GM11168 (cell line): ENCODE data around the gene GALNT9.

Source experiments
- in situ Hi-C: fragments of 300-500 bp; cut with MboI; formaldehyde crosslinking; loops from one replicate; pipeline ENCODE4 v1.12.0; 2022; ENCODE audit warnings: low sequenced_read_pairs; ENCODE audit not compliant: unreplicated experiment

GALNT9 gene

DNA sequence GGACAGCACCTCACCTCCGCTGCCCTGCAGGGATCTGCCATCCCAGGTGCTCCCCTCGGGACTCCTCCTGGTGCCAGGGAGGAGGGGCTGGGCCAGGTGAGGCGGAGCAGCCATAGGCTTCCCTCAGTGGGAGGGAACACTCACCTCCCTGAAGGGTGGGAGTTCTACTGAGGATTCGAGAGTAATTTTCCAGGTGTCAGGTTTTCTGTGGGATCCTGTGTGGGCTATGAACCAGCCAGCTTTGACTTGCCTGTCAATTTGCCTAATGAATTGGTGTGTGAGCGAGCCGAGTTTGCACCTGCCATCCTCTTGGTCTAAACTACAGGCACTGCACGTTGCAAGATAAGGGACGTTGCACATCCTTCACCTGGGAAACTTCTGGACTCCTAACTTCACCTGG, 134.8 kb downstream of the GALNT9 start:
- in situ Hi-C loops, result no loop called here

DNA sequence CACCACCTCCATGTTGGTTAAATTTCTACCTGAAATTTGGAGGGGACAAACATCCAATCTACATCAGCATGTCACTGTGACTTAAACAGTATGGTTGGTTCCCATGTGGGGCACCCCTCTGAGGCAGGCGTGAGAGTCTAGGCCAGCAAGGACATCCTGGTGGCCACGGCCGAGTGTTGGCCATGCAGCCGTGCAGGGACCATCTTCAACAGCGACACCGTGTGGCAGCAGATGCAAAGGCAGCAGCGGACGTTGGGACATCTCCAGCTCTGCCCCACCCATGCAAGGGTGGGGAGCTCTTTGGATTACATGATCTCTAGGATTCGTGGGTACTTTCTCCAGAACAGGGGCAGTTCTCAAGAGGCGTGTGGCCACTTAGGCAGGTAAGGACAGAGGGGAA, 135.3 kb downstream of the GALNT9 start:
- in situ Hi-C loops, result no loop called here

DNA sequence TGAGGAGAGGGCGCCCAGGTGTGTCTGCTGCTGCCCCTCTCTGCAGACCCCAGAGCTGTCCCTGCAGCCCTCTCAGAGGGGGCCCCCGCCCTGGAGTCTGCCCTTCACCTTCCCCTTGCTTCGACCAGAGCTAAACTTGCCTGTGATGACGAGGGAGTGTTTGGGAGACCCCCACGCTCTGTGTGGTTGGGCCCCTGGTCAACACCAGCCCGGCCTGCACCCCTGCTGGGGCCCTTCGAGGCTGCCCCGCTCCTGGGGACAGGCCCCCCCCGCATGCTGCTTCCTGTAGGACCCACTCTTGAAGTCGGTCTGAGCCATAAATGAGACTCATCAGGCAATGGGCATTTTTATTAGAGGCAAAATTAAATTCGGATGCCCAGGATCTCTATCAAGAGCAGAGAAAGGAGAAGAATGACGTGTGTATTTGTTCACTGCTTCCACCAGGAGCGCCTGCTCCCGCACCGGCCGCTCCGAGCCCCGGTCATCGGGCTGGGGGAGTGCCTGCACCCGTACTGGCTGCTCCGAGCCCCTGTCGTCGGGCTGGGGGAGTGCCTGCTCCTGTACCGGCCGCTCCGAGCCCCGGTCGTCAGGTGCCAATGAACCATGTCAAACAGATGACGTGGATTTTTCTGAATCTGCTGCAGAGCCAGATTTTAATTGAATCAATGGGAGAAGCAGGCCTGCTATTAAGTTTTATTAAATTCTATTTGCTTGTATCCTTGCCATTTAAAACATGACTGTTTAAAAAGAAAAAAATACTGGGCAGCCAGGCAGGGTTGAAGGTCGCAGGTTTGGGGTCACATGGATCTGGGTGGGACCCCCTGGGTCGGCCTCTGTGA, 137.5 kb downstream of the GALNT9 start:
- in situ Hi-C loops, result no loop called here

DNA sequence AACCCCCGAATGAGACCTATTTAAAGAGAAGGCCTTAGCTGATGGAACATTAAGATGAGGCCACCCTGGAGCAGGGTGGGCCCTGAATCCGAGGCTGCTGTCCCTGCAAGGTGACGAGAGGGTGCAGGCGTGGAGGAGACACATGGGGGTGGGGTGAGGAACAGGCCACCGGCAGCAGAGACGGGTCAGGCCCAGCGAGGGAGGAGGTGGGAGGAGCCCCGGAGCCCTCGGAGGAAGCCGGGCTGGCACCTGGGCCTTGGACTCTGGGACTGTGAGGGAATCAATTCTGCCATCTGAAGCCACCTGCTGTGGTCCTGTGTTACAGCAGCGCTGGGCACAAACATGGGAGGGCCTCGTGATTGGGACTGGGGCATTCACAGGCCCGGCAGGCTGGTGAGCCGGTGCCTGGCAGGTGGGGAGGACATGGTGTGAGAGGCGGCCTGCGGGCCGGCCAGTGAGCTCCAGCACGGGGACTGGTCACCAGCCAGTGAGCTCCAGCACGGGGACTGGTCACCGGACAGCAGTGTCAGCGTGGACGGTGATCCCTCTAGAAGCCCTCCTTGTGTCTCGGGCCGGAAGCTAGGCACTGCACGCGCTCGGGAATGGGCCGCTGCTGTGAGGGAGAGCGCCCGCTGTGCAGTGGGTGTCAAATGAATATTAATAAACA, 138.4 kb downstream of the GALNT9 start:
- in situ Hi-C loops, result no loop called here

DNA sequence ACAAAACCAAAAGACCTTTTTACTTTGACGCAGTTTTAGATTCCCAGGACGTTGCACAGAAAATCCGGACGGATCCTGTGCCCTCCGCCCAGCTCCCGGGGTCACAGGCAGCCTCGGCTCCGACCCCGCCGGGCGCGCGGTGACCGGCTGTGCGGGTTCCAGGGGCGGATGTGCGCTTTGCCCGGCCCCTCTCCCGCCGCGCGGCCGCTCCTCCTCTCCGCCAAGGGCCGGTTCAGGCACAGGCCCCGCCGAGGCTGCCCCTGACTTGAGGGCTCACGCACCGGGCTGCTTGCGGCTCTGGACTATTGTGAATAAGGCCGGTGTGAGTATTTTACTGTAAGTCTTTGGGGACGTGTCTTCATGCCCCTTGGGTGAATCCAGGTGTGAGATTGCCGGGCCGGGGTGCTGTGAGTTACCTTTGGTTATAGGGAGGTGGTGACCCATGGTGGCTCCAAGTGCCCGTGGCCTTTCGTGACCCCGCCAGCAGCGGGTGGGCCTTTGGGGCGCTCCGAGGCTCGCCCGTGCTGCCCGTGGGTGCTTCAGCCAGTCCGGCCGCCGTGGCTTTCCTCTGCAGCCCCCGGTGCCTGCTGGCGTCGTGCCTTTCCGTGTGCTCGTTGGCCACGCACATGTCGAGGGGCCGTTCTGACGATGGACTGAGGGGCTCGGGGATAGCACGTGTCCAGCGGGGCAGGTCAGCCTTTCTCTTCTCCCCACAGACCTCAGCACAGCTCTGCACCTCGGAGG, 139.2 kb downstream of the GALNT9 start:
- in situ Hi-C loops, result no loop called here

DNA sequence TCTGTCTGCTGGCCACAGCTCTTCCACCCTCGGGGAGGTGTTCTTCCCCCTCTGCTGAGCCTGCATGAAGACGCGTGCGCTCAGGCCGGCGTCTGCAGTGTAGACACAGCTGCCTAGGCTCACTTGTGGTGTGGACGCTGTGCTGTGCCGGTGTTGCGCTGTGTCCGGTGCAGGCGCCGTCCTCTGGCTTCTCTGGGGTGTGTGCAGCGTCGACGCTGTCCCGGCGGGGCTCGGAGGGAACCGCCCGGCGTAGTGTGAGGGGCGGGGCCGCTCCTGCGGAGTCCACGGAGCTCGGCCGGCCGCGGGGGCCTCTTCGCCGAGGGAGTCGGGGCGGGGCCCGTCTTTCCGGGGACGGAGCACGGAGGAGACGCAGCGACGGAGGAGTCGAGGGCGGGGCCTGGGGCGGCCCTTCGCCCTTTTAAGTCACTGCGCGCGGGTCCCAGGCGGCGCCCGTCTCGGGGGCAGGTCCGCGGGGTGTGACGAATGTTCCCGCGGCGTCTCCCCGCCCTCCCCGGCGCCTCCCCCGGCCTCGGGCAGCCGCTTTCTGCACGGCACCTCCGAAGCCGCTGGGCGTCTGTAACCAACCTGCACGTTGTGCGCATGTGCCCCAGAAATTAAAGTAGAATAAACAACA, 139.9 kb downstream of the GALNT9 start:
- in situ Hi-C loops, result no loop called here

DNA sequence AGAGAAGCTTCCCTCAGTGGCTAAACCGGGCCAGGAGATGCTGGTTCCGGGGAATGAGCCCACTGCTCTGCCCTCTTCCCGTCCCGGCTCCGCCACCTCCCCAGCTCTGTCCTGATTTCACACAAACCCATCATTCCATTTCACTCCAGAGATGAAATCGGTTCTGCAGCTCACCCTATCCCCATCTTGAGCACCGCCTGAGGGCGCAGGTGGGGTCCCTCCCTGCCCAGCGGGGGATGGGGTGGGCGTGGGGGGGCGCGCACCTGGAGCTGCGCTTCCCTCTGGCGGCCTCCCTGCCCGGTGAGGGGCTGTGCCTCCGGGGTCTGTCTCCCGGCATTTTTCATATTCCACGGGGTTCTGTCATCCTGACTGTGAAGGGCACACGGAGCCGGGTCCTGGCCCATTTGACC, 140.5 kb downstream of the GALNT9 start:
- in situ Hi-C loops, result no loop called here

DNA sequence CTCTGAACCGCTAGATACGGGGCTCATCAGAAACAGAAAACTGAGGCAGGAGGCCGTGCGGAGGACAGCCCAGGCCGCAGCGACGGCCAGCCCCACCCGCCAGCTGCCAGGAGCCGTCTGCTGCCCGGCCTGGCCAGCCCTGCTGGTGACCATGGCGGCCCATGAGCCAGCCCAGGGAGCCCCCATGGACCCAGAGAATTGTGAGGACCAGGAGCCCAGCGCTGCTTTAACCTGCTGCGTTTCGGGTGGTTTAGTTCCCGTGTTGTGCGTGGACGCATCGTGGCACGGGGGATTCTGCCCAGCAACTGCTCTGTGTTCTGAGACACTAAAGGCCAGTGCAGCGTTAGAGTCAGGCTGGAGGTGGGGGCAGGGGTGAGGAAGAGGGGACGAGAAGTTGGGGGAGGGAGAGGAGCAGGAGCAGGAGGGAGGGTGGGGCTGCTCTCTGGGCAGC, 140.9 kb downstream of the GALNT9 start:
- in situ Hi-C loops, result no loop called here

DNA sequence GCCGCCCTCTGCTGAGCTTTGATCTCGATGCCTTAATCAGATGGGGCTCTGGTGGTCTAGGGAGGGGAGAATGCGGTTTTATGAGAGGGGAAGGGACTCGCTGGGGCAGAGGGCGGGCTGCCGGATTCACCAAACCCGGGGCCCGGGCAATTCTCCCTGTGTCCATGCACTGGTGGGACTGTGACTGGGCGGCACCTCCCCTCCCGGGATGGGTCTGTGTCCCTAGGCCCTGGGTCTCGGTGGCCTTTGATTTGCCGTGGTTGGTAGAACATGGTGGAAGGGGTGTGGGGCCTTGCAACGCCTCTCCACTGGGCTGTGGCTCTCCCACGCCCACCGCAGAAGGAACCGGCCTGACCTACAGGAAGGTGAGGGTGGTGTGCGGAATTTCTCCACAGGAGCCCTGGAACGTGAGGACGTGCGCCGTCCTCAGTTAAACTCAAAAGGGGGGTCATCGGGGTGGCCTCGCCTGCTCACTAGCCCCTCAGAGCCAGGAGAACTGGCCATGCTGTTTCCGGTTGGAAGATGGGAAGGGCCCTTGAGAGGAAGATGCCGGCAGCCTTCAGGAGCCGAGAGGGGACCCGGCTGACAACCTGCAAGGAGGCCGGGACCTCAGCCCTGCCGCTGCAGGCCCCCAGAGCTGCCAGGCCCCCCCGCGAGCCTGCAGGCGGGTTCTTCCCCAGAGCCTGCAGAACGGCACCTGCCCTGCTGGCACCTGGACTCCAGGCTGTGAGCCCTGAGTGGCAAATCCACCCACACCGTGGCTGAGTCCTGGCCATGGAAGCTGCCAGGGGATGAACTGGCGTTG, 141.5 kb downstream of the GALNT9 start:
- in situ Hi-C loops, result no loop called here

DNA sequence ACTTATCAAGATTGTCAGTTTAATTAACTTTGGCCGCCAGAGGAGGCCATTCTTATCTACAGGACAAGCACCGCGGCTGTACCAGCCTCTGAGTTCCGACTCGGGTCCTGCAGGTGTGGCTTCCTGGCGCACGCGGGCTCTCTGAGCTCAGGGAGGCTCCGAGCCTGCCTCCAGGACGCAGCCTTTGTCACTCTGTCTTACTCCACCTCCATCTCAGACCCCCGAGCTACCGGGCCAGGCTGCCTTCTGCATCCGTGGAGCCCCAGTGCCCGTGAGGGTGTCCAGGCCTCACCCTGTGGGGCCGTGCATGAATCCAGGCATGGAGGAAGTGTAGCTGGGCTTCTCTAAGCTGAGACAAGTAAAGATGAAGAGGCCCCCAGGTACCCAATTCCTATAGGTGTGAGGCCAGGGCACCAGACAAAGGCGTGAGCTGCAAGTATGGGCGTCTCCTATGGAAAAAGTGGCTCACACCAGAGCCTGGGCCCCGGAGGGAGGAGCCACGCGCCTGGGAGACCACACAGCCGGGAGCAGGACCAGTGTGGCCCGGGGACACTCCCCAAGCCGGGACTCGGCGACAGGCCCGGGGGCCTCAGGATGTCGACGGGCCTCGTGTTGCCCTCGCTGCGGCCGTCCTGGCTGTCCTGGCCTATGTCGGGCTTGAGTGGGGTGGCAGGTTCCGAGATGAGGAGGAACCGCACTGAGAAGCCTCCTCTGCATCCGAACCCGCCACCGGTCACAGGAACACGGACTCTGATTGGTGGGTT, 142.3 kb downstream of the GALNT9 start:
- in situ Hi-C loops, result no loop called here

DNA sequence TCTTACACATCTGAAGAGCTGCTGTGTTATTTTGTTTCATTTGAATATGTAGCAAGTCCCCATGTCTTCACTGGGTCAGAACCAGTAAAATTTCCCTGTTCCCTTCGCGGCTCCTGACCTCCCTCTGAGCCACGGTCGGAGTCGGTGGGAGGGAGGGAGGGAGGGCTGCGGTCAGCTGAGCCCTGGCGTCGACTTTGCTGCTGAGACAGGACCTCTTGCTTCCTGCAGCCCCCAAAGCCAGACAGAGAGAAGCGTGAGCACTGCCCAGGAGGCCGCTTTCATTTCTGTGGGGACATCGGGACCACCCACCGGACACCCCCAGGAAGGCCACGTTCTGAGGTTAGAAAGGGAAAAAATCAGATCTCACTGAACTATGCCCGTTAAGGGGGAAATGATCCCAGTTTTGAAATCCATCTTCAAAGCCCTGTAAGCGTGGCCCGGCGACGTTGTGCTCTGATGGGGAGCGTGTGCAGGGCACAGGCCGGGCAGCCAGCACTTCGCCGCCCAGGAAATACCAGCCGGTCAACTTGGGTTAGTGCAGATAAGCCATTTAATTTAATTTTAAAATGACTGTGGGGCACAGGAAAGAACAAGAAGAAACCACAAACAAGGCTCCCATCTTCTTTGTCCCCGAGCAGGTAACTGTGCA, 143.1 kb downstream of the GALNT9 start:
- in situ Hi-C loops, result no loop called here

DNA sequence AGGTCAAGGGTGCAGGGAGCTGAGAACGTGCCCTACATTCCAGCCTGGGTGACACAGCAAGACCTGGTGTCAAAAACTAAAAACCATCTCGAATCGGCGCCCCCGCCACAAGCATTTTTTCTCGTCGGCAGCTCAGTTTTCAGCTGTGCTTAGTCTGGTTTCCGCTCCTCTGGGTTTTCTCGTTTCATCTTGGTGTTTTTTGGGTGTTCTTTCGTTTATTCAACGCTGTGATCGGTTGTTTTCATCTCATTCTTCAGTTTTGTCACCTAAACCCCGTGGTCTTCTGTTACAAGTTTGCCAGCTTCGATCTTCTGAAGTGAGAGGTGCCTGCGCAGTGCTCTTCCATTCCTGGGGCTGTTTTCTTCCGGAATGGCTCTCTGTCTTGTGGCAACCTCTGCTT, 143.7 kb downstream of the GALNT9 start:
- in situ Hi-C loops, result no loop called here

DNA sequence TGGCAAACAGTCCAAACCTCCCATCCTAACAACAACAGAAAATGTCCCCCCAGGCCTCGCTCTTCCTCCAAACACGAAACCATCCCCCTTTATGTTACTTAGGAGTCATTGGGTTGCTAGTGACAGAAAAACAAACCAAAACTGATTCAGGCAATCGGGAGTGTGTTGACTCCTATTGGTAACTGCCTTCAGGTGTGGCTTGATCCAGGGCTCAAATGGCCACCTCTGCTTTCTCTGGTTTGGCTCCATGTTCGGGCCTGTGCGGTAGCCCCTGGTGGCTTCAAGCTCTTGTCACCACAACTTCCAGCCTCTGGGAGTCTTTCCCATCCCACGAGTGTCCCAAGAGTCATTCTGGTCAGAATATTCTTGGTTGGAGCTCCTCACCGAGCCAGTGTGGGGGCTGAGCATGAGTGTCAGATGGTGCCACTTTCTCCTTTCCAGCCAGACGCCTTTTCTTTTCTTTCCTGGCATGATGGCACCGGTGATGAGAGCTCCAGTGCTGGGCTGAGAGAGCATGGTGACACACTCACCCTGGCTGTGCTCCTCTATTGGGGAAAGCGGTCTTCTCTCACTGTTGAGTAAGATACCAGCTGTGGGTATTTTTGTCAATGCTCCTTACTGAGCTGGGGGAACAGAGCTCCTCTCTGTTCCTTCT, 146.6 kb downstream of the GALNT9 start:
- in situ Hi-C loops, result no loop called here

DNA sequence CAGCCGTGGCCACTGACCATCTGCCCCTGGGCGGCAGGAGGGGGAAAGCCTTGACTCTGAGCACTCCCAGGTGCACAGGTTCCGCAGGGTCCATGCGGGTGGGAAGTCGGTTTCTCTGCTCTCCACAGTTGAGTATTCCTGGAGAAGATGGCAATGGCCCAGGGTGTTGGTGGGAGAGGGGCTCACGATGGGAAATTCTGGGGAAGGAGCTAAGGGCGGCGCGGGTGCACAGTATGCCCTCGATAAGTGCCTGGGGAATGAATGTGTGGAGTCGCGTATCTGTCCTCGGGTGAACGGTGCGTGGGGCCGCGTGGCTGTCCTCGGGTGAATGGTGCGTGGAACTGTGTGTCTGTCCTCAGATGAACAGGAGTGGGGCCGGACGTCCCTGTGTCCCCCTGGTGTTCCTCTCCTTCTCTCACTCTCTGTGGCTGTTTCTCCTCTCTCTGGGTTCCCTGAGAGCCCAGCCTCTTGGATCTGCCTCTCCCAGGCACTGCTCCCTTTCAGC, 147.1 kb downstream of the GALNT9 start:
- in situ Hi-C loops, result no loop called here

DNA sequence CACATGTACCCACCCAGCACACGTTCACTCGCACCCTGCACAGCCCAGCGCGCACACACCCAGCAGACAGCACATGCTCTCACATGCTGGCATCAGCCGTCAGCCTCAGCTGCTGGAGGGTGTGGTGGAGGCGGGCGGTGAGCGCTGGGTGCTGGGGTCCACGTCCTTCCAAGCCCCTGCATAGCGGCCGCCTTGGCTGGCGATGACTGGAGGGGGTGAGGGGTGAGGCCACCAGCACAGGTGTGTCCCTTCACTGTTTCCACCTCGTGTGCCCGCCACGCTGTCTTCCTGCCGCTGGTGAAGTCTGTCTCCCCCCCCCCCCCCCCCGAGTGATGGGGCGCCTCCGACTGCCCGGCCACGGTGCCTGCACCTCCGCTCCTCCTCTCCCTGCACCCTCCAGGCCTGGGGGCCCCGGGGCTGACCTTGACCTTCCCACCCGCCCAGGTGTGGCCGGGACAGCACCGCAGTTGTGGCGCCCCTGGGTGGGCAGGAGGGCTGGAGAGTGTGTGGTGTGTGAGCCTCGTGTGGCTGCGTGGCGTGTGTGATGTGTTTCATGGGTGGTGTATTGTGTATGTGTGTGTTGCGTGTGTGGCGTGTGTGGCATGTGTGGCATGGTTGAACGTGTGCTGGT, 147.7 kb downstream of the GALNT9 start:
- in situ Hi-C loops, result no loop called here

DNA sequence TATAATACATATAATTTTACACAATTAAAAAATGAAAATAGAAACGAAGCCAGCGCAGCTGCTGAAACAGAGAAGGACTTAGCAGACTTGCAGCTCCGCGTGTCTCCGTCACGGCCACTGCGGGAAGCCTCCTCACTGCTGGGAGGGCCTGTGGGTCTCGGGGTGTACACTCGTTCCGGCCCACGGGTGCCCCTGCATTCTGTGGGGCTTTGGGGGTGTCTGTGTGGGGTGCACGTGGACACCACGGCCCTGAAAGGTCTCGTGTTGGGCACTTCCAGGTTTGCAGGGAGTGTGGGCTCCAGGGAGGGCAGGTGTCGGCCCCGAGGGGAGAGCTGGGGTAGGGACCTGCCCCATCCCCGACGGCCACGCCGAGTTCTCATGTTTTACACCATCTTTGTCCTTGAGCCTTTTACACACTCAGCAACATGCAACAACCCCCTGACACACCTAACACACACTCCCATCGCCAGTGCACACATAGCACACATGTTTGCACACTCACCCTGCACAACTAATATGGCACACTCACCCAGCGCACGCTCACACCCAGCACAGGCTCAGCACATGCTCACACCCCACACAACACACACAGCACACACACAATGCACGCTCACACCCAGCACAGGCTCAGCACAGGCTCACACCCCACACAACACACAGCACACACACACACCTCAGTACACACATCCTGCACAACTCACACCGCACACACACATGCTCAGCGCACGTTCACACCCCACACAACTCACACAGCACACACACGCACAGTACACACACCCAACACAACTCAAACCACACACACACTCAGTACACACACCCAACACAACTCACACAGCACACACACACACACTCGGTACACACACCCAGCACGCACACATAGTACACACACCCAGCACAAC, 148.5 kb downstream of the GALNT9 start:
- in situ Hi-C loops, result no loop called here
